Measurements from ENCODE around the gene HSPG2.
"Not testable (repeated sequence)": the region's sequence is repeated elsewhere in the genome, so short reads cannot be mapped to it uniquely, and the experiment has no call there.

HSPG2 gene

DNA sequence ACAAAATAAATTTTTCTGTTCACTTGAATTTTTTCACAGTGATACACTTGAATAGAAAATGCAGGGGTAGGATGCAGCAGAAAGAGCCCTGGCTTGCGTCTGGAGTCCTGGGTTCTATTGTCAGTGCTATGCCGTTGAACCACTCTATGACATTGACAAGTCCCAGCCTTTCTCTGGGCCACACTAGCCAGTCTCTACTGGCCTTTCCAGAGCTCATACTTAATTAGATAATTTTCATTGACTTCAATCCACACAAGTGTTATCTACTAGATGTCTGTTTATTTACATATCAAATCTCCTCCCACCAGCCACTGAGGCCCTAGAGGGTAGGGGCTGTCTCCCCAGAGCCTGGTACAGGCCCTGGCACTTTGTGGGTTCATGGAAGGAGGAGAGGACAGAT lies 24.2 kb upstream of the HSPG2 start:
- DNase-seq = no peak
- in situ Hi-C loops (cut with HindIII; ENCODE audit: low pct_ligation_motif_present, low pct_unique_long_range_greater_than_20kb, low sequenced_read_pairs) = no loop called here

DNA sequence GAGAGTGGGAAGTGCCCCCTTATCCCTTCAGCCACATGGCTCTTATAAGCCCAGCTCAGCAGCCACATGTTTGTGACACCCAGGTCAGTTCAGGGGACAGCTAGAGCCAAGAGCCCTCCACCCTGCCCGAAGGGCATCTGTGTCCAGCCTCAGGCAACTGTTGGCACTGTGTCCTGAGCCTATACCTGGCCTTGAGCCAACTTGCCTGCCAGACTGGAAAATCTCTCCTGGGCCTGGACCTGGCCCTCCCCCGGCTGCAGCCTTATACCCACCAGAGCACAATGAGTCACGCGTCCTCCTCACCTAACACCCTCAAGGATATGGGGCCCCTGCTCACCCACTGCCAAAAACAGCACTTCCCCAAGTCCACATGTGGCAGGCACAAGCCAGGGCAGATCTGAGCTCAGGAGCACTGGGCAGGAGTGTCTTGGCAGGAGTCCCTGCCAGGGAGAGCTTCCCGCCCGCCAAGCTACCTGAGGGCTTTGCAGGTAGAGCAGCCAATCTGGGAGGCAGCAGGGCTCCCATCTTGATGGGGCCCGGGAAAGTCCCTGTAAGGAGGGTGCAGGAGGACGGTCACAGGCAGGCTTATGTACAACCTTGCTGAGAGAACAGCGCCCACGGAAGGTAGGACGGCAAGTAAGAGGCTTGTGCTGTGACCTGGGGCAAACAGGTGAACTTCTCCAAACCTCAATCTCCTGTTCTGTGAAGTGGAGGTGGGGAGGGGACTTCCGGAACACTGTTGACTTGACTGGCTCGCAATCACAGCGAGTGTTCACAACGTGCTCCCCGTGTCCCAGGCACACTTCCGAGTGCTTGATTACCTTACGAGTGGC lies 19.8 kb upstream of the HSPG2 start:
- peak; percentile 74 for DNase-seq
- in situ Hi-C loops (cut with HindIII; ENCODE audit: low pct_ligation_motif_present, low pct_unique_long_range_greater_than_20kb, low sequenced_read_pairs) = no loop called here

DNA sequence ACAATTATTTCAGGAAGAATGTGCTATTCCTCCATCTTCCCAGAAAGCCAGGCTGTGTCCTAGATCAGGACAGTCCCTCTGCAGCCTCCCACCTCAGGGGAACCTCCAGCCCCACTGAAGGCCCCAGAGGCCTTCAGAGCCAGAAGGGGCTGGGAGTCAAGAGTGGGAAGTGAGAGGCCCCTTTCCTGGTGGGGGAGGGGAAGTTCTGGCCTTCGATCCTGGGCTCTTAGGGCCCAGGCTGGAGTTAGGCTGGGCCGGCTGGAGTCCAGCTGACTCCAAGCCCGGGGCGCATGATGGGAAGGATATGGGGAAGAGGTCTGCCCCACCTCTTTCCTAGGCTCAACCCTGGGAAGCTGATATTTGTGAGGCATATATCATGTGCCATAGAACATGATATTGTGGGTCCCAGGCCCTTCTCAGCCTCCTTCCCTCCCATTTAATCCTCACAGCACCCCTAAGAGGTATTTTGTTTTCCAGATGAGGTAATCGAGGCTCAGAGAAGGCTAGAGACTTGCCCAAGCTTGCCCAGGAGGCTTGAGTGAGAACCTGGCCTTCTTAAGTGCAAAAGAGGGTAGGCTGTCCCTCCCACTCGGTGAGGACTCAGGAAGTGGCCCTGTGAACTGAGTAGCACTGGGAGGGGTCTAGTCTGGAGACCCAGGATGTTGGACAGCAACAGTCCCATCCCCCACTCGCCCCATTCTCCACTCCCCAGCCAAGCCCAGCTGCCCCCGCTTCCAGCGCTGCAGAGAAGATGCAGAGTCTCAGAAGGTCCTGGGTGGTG lies 18.6 kb upstream of the HSPG2 start:
- in situ Hi-C loops (cut with HindIII; ENCODE audit: low pct_ligation_motif_present, low pct_unique_long_range_greater_than_20kb, low sequenced_read_pairs) = no loop called here
- DNase-seq = no peak

DNA sequence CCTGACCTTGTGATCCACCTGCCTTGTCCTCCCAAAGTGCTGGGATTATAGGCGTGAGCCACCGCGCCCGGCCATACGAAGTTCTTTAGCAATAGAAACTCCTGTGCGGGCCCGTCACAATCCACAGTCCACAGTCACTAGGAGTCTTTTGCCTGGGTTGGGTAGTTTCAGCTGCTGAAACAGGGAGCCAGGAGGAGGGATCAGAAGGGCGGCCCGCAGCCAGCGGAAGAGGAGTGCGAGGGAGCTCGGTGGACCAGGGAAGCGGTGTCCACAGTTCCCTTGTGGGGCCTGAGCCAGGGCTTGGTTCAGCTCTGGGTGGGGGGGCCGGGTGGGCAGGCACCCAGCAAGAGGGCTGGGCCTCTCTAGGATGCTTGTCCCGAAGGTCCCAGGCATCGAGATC lies 17.9 kb upstream of the HSPG2 start:
- in situ Hi-C loops (cut with HindIII; ENCODE audit: low pct_ligation_motif_present, low pct_unique_long_range_greater_than_20kb, low sequenced_read_pairs) = no loop called here
- no peak for DNase-seq

- in situ Hi-C loops (cut with HindIII; ENCODE audit: low pct_ligation_motif_present, low pct_unique_long_range_greater_than_20kb, low sequenced_read_pairs) = no loop called here
- DNase-seq = no peak
Measured at GRCh38 chr1:21952786-21953520, 15.8 kb upstream of the HSPG2 start.

- DNase-seq = no peak
- in situ Hi-C loops (cut with HindIII; ENCODE audit: low pct_ligation_motif_present, low pct_unique_long_range_greater_than_20kb, low sequenced_read_pairs) = no loop called here
Measured at GRCh38 chr1:21951226-21951870, 14.2 kb upstream of the HSPG2 start.

- DNase-seq = no peak
- in situ Hi-C loops (cut with HindIII; ENCODE audit: low pct_ligation_motif_present, low pct_unique_long_range_greater_than_20kb, low sequenced_read_pairs) = no loop called here
Measured at GRCh38 chr1:21950734-21951133, 13.6 kb upstream of the HSPG2 start.

DNA sequence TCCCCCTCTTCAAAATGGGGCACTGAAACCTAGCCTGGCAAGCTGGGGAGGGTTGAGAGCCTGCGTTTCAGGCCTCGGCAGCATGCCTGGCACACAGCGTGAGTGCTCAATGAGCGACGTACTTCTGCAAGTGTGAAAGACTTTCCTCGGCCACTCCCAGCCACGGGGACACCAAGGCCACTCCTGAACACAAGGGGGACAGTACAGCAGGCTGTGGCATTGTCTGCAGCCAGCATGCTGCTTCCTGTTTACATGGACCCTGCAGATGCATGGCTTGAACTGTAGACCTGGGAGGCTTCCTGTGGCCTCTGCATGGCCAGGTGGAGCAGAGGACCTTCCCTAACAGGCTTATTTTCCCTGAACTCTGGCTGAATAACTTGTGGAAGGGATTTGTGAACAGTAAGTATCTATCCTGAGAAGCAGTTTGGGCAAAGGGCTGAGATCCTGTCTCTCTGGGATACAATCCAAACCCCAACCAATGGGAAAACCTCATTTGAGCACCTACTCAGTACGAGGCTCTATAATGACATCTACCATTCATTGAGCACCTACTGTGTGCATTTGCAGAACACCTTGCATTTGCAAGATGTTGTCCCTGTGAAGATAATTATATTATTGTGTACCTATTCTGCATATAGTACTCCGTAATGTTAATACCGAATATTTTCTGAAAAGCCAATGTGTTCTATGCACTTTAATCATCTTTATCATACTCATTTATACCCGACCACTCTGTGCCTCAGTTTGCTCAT lies 9.9 kb upstream of the HSPG2 start:
- in situ Hi-C loops (cut with HindIII; ENCODE audit: low pct_ligation_motif_present, low pct_unique_long_range_greater_than_20kb, low sequenced_read_pairs) = no loop called here

DNA sequence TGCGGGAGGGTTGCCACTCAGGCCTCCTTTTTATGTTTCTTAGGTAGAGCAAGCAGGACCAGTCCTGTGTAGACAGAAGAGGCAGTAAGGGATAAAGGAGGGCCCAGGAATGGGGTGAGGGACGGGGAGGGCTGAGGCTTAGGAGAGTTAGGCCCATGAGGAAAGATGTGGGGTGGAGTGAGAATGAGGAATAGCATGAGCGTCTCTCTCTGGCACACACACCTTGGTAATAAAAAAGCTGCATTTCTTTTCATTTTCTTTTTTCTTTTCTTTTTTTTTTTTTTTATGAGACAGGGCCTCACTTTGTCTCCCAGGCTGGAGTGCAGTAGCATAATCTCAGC lies 7.6 kb upstream of the HSPG2 start:
- no peak for DNase-seq
- in situ Hi-C loops (cut with HindIII; ENCODE audit: low pct_ligation_motif_present, low pct_unique_long_range_greater_than_20kb, low sequenced_read_pairs) = no loop called here

More for the DNA sequence above, 9.9 kb upstream of the HSPG2 start:
- no peak for DNase-seq

GRCh38 chr1:21942959-21943640 lies 6.0 kb upstream of the HSPG2 start:
- in situ Hi-C loops (cut with HindIII; ENCODE audit: low pct_ligation_motif_present, low pct_unique_long_range_greater_than_20kb, low sequenced_read_pairs); DNase-seq: not testable (repeated sequence)

- in situ Hi-C loops (cut with HindIII; ENCODE audit: low pct_ligation_motif_present, low pct_unique_long_range_greater_than_20kb, low sequenced_read_pairs) = no loop called here
Measured at GRCh38 chr1:21942464-21942863, 5.4 kb upstream of the HSPG2 start.

GRCh38 chr1:21941370-21941769 lies 4.3 kb upstream of the HSPG2 start:
- in situ Hi-C loops (cut with HindIII; ENCODE audit: low pct_ligation_motif_present, low pct_unique_long_range_greater_than_20kb, low sequenced_read_pairs) = no loop called here
- DNase-seq = no peak

More at GRCh38 chr1:21942464-21942863, 5.4 kb upstream of the HSPG2 start:
- DNase-seq = no peak

- no peak for DNase-seq
- in situ Hi-C loops (cut with HindIII; ENCODE audit: low pct_ligation_motif_present, low pct_unique_long_range_greater_than_20kb, low sequenced_read_pairs) = no loop called here
Measured at GRCh38 chr1:21940492-21940891, 3.4 kb upstream of the HSPG2 start.

DNA sequence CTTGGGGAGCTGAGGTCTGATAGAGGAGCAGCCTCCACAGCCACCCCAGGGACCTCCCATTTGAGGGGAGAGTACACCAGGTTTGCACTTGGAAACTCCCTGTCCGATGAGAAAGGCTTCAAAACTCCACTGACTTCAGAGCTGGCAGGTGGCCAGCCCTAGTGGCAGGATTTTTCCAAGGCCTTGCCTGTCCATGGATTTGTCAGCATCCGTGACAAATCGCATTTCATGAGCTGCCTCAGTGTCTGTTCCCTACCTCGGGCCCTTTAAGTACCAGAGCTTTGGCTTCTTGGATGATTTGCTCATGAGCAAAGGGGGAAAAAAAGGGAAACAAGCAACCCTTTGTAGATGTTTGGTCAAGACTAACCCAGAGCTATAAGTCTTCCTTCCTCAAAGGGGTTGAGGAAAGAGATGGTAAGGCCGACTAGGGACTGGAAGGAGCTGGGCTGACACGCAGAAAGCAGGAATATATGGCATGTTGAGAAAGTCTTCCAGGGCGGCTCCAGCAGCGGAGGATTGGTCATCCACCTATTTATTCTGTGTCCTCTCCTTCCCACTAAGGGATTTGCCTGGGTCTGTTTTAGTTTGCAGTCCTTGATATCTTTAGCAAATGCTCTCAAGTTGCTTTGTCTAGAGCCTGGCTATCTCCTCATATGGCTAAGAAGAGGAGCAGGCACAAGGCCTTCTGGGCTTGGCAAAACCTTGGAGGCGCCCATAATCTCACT lies 2.7 kb upstream of the HSPG2 start:
- in situ Hi-C loops (cut with HindIII; ENCODE audit: low pct_ligation_motif_present, low pct_unique_long_range_greater_than_20kb, low sequenced_read_pairs) = no loop called here
- DNase-seq = peak; percentile 91

DNA sequence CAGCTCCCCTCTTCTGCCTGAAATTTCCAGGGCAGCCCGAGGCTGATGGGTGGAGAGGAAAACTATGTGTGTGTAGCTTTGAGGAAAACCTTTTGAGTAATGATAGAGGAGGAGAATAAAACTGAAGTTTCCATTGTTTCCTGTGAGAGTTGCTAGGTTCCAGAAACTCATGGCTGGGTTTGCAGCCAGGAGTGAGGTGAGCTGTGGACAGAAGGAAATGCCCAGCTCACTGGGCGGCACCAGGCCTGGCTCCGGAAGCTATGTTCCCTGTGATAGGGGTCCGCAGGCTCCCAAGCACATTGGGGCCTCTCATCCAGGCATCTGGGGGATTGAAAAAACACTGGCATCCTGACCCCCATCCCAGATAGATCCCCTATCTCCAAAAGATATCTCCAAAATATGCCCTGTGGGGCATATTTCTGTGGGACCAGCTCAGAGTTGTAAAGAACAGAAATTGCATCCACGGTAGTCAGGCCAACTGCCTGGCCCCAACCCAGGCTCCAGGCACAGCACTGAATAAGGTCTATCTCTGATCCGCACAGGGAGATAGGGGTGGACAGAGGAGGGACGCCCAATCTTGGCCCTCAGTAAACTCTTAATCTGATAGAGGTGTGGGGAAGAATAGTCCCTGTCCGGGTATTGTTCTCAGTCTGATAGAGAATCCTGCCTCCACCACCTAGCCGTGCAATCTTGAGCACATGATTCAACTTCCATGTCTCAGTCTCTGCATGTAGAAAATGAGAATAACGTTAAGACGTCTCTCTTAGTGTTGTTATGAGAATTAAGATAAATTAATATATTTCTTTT lies 1.8 kb upstream of the HSPG2 start:
- in situ Hi-C loops (cut with HindIII; ENCODE audit: low pct_ligation_motif_present, low pct_unique_long_range_greater_than_20kb, low sequenced_read_pairs) = no loop called here
- DNase-seq = no peak

GRCh38 chr1:21937372-21938121 lies 437 bp upstream of the HSPG2 start:
- DNase-seq = peak; percentile 82
- in situ Hi-C loops (cut with HindIII; ENCODE audit: low pct_ligation_motif_present, low pct_unique_long_range_greater_than_20kb, low sequenced_read_pairs) = no loop called here
